ENCODE data around the gene GOLGA6L7.

GRCh38 chr15:28871168-28871567, 22.7 kb upstream of the GOLGA6L7 start:
- no peak for TF ChIP-seq EZH2 (IDR thresholded peaks at IDR 0.05; ENCODE audit: low read depth, unreplicated experiment)
- TF ChIP-seq REST (IDR thresholded peaks at IDR 0.05; ENCODE audit: unreplicated experiment) = no peak
- TF ChIP-seq ZNF331 (CRISPR knock-in tag; IDR thresholded peaks at IDR 0.05; ENCODE audit: low read depth) = no peak
- TF ChIP-seq CREB1 (CRISPR knock-in tag; IDR thresholded peaks at IDR 0.05; ENCODE audit: low read depth) = no peak
- TF ChIP-seq EZH2phosphoT487 (IDR thresholded peaks at IDR 0.05; ENCODE audit: unreplicated experiment) = no peak
- no peak for TF ChIP-seq CTCF (conservative IDR thresholded peaks at IDR 0.05; ENCODE audit: low read depth in 2 of 2)
- TF ChIP-seq POLR2AphosphoS5 (IDR thresholded peaks at IDR 0.05; ENCODE audit: low read depth) = no peak
- TF ChIP-seq JUNB (IDR thresholded peaks at IDR 0.05; ENCODE audit: unreplicated experiment) = no peak

Data from GM23338 (cell line).